K562 (cell line): Measurements from ENCODE around the gene PGAP2. TPM values are rescaled to one million over a fixed set of nuclear protein-coding genes. Genes with fewer than 3 reads are reported as not detected.

Source experiments
- FOXA1 ChIP-seq: fragments of 450-650 bp; IDR thresholded peaks from 2 replicates; pipeline ENCODE4 v1.6.1; 2016; ENCODE audit warnings: mild to moderate bottlenecking, borderline replicate concordance
- KDM4B ChIP-seq, 2 experiments: fragments of 450-650 bp in 1 of 2; sonication (generic) in 1 of 2; IDR thresholded peaks; 2 replicates each; pipeline ENCODE4 v1.6.1; 2016 to 2017; ENCODE audit warnings: borderline replicate concordance in 2 of 2, antibody characterized with exemption in 1 of 2, low read depth in 1 of 2, mild to moderate bottlenecking in 1 of 2
- MED1 ChIP-seq: sonication (generic); formaldehyde crosslinking; IDR thresholded peaks from 2 replicates; pipeline ENCODE4 v1.8.1; 2023; ENCODE audit warnings: missing genetic modification reagents, borderline replicate concordance
- MTA3 ChIP-seq: fragments of 450-650 bp; formaldehyde crosslinking; IDR thresholded peaks from 2 replicates; pipeline ENCODE4 v1.6.1; 2017; ENCODE audit warnings: mild to moderate bottlenecking, borderline replicate concordance
- MYNN ChIP-seq, 2 experiments: sonication (generic); formaldehyde crosslinking in 1 of 2; IDR thresholded peaks; 2 replicates each; pipeline versions ENCODE4 v1.5.0 to v1.6.1; 2016 to 2020; ENCODE audit warnings: antibody characterized with exemption in 1 of 2, missing genetic modification reagents in 1 of 2
- NR3C1 ChIP-seq: sonication (generic); formaldehyde crosslinking; IDR thresholded peaks from 2 replicates; pipeline ENCODE4 v1.8.1; 2022; ENCODE audit warnings: missing genetic modification reagents
- SRF ChIP-seq, 2 experiments: fragments of 250-450, 450-650 bp in 1 of 2; sonication (Bioruptor Pico) in 1 of 2; sonication (generic) in 1 of 2; formaldehyde crosslinking; IDR thresholded peaks; 2 replicates each; pipeline versions ENCODE4 v1.5.0 to v1.5.1; 2020 to 2022; ENCODE audit warnings: mild to moderate bottlenecking in 1 of 2, missing genetic modification reagents in 1 of 2
- STAT5B ChIP-seq: fragments of 250-450 bp; sonication (Bioruptor Pico); IDR thresholded peaks from 2 replicates; pipeline ENCODE4 v1.8.0; 2021; ENCODE audit warnings: mild to moderate bottlenecking, inconsistent platforms
- TAF1 ChIP-seq: IDR thresholded peaks from 2 replicates; pipeline ENCODE4 v1.6.1; 2011; ENCODE audit warnings: mild to moderate bottlenecking, low read length, moderate library complexity; ENCODE audit not compliant: insufficient read depth, control insufficient read depth, severe bottlenecking; ENCODE audit errors: extremely low read depth
- ZNF175 ChIP-seq: fragments of 200-800 bp; sonication (Bioruptor generic); IDR thresholded peaks from 2 replicates; pipeline ENCODE4 v1.6.1; 2016; ENCODE audit warnings: low read depth, mild to moderate bottlenecking, missing genetic modification characterization, missing compliant biosample characterization
- ZNF445 ChIP-seq: fragments of 250-450 bp; sonication (Bioruptor Pico); IDR thresholded peaks from 2 replicates; pipeline ENCODE4 v1.4.0; 2020; ENCODE audit warnings: low read depth, mild to moderate bottlenecking, moderate library complexity
- ZNF77 ChIP-seq: fragments of 250-450 bp; sonication (Bioruptor Pico); IDR thresholded peaks from 2 replicates; pipeline ENCODE4 v1.5.0; 2020
- ZSCAN29 ChIP-seq: fragments of 450-650 bp; IDR thresholded peaks from 2 replicates; pipeline ENCODE4 v1.6.1; 2017
- polyA plus RNA-seq, 8 experiments: library from polyadenylated mRNA; depleted of rRNA in 4 of 8; stranded (reverse) in 5 of 8; unstranded in 3 of 8; fragments of >200 nt; fragmentation: Nextera tagmentation in 2 of 8; fragmentation: Illumina TruSeq in 1 of 8; extraction: Ambion mirVana in 2 of 8; extraction: Trizol in 1 of 8; gene quantifications; 2 replicates each; pipeline versions ENCODE4 v1.2.1 to v1.2.3, GENCODE V29; 2011 to 2014; ENCODE audit warnings: inconsistent platforms in 1 of 8, missing spikeins in 1 of 8
- total RNA-seq, 7 experiments: library from RNA; depleted of rRNA in 6 of 7; stranded (reverse); fragments of >200 nt in 6 of 7; fragmentation: Illumina TruSeq in 2 of 7; extraction: Trizol in 2 of 7; gene quantifications; 2 replicates each; pipeline versions ENCODE4 v1.2.1 to v1.2.3, GENCODE V29; 2011 to 2021; ENCODE audit warnings: low replicate concordance in 1 of 7
- TF ChIP-seq, protein P1 (sequence below): fragments of 450-650 bp; IDR thresholded peaks from 2 replicates; pipeline ENCODE4 v1.6.1; 2017; ENCODE audit warnings: antibody characterized with exemption, mild to moderate bottlenecking
- TF ChIP-seq, protein P2 (sequence below): IDR thresholded peaks from 2 replicates; pipeline ENCODE4 v1.6.1; 2016; ENCODE audit warnings: missing genetic modification characterization, missing compliant biosample characterization
- TF ChIP-seq, protein P3 (sequence below): fragments of 250-450 bp; sonication (Bioruptor Pico); IDR thresholded peaks from 2 replicates; pipeline ENCODE4 v1.5.0; 2020; ENCODE audit warnings: mild to moderate bottlenecking
- TF ChIP-seq, protein P4 (sequence below): fragments of 250-450 bp; sonication (Bioruptor Pico); IDR thresholded peaks from 2 replicates; pipeline ENCODE4 v1.8.0; 2021; ENCODE audit warnings: moderate library complexity, mild to moderate bottlenecking, inconsistent platforms

PGAP2 gene
- total and polyA plus RNA-seq, 9 of the 15 experiments (the other 6 are each of a cell fraction or from before 2014, with no cell fraction given) = 17.9 to 47.2 (median 33.7) TPM

DNA sequence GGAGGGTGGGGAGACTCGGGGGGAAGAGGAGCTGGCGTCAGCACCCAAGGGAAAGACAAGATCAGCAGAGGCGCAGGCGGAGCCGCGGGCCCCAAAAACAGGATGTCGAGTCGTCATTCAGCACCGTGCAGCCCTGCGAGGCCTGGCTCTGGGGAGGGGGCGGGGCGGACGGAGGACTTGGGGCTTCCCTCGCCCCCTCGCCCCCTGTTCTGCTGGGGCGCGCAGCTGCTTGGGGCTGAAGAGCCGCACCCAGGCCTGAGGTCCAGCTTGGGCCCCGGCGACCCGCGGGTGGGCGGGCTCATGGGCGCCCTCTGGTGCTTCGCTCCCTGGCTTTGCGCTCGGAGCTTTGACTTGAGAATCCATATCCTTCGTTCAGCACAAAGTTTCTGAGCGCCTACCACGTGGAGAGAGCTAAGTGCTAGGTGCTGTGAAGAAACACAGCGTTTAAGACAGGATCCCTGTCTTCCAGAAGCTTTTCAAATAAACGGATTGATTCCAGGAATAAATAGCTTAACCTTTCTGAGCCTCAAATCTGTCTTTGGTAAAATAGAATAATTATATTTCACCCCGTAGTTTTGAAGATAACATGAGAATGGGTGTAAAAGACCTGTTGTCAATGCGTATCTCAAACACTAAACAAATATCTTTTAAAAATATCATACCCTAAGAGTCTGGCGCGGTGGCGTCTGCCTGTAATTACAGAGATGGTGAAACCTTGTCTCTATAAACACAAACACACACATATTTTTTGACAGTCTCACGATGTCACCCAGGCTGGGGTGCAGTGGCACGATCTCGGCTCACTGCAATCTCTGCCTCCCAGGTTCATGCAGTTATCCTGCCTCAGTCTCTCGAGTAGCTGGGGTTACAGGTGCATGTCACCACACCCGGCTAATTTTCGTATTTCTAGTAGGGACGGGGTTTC lies 33.3 kb downstream of the PGAP2 start (continued):
- TF ChIP-seq TAF1 (peak; percentile 49), ZNF77 (no peak), MYNN (IDR thresholded peaks at IDR 0.05) (no peak), MYNN (CRISPR knock-in tag; IDR thresholded peaks at IDR 0.05) (no peak), MED1 (CRISPR knock-in tag) (no peak), ZNF175 (peak; percentile 88), STAT5B (CRISPR knock-in tag) (no peak), ZNF445 (CRISPR knock-in tag) (no peak), FOXA1 (no peak), MTA3 (0 out of 2 replicates have a peak, but pooled peaks have one; percentile 26), SRF (CRISPR knock-in tag; IDR thresholded peaks at IDR 0.05) (peak in 1 of 2 experiments; percentile 11; a peak in 1 of 4 replicates), NR3C1 (CRISPR knock-in tag) (no peak), ZSCAN29 (0 out of 2 replicates have a peak, but pooled peaks have one; percentile 46), KDM4B (IDR thresholded peaks at IDR 0.05; ENCODE audit: borderline replicate concordance in 2 of 2, low read depth in 1 of 2) (no peak; a peak in 1 of 4 replicates)
- TF ChIP-seq, protein P1, sequence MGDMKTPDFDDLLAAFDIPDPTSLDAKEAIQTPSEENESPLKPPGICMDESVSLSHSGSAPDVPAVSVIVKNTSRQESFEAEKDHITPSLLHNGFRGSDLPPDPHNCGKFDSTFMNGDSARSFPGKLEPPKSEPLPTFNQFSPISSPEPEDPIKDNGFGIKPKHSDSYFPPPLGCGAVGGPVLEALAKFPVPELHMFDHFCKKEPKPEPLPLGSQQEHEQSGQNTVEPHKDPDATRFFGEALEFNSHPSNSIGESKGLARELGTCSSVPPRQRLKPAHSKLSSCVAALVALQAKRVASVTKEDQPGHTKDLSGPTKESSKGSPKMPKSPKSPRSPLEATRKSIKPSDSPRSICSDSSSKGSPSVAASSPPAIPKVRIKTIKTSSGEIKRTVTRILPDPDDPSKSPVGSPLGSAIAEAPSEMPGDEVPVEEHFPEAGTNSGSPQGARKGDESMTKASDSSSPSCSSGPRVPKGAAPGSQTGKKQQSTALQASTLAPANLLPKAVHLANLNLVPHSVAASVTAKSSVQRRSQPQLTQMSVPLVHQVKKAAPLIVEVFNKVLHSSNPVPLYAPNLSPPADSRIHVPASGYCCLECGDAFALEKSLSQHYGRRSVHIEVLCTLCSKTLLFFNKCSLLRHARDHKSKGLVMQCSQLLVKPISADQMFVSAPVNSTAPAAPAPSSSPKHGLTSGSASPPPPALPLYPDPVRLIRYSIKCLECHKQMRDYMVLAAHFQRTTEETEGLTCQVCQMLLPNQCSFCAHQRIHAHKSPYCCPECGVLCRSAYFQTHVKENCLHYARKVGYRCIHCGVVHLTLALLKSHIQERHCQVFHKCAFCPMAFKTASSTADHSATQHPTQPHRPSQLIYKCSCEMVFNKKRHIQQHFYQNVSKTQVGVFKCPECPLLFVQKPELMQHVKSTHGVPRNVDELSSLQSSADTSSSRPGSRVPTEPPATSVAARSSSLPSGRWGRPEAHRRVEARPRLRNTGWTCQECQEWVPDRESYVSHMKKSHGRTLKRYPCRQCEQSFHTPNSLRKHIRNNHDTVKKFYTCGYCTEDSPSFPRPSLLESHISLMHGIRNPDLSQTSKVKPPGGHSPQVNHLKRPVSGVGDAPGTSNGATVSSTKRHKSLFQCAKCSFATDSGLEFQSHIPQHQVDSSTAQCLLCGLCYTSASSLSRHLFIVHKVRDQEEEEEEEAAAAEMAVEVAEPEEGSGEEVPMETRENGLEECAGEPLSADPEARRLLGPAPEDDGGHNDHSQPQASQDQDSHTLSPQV = peak; percentile 99
- TF ChIP-seq, protein P2, sequence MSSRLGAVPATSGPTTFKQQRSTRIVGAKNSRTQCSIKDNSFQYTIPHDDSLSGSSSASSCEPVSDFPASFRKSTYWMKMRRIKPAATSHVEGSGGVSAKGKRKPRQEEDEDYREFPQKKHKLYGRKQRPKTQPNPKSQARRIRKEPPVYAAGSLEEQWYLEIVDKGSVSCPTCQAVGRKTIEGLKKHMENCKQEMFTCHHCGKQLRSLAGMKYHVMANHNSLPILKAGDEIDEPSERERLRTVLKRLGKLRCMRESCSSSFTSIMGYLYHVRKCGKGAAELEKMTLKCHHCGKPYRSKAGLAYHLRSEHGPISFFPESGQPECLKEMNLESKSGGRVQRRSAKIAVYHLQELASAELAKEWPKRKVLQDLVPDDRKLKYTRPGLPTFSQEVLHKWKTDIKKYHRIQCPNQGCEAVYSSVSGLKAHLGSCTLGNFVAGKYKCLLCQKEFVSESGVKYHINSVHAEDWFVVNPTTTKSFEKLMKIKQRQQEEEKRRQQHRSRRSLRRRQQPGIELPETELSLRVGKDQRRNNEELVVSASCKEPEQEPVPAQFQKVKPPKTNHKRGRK (tag) = no peak
- TF ChIP-seq, protein P3, sequence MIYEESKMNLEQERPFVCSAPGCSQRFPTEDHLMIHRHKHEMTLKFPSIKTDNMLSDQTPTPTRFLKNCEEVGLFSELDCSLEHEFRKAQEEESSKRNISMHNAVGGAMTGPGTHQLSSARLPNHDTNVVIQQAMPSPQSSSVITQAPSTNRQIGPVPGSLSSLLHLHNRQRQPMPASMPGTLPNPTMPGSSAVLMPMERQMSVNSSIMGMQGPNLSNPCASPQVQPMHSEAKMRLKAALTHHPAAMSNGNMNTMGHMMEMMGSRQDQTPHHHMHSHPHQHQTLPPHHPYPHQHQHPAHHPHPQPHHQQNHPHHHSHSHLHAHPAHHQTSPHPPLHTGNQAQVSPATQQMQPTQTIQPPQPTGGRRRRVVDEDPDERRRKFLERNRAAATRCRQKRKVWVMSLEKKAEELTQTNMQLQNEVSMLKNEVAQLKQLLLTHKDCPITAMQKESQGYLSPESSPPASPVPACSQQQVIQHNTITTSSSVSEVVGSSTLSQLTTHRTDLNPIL (CRISPR knock-in tag) = no peak
- TF ChIP-seq, protein P4, sequence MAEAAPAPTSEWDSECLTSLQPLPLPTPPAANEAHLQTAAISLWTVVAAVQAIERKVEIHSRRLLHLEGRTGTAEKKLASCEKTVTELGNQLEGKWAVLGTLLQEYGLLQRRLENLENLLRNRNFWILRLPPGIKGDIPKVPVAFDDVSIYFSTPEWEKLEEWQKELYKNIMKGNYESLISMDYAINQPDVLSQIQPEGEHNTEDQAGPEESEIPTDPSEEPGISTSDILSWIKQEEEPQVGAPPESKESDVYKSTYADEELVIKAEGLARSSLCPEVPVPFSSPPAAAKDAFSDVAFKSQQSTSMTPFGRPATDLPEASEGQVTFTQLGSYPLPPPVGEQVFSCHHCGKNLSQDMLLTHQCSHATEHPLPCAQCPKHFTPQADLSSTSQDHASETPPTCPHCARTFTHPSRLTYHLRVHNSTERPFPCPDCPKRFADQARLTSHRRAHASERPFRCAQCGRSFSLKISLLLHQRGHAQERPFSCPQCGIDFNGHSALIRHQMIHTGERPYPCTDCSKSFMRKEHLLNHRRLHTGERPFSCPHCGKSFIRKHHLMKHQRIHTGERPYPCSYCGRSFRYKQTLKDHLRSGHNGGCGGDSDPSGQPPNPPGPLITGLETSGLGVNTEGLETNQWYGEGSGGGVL (CRISPR knock-in tag) = no peak
